Left forelimb (tissue), 1 donor: ENCODE results near the gene LAMP5.

Source experiments
- DNase-seq: peaks from one replicate; pipeline ENCODE4 v3.0.0-alpha.2; 2018; ENCODE audit warnings: low spot score

Gene LAMP5

DNA sequence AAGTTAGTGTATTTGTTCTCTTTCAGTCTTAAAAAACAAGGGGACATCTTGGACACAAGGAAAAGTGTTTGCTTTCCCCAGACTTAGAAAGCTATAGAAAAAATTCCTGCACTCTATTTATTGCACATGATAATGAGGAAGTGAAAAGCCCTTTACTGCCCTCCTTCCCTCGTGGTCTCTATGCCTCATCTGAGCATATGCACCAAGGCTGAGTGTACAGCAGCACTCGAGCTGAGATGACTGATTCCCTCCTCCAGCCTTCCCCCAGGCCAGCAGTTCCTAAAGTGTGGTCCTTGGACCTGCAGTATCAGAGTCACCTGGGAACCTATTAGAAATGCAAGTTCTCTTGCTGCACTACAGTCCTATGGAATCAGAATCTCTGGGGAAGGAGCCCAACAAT is 14.3 kb upstream of the LAMP5 start:
- no peak for DNase-seq

DNA sequence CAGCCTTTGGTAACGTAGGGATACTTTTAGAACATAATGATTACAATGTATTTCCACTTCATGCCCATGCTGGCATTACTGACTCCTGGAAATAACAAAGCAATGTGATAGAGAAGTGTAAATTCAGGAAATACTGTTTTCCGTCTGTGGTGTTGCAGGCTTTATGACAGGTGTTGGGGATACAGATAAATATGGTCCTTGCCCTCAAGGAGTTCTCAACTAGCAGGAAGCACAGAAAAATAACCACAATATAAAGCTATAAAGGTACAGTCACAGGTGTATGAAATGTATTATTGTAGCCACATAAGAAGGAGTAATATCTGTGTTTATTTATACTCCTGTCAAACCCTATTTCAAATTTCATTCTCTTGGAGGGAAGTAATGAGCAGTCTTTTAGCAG is 12.9 kb upstream of the LAMP5 start:
- no peak for DNase-seq

DNA sequence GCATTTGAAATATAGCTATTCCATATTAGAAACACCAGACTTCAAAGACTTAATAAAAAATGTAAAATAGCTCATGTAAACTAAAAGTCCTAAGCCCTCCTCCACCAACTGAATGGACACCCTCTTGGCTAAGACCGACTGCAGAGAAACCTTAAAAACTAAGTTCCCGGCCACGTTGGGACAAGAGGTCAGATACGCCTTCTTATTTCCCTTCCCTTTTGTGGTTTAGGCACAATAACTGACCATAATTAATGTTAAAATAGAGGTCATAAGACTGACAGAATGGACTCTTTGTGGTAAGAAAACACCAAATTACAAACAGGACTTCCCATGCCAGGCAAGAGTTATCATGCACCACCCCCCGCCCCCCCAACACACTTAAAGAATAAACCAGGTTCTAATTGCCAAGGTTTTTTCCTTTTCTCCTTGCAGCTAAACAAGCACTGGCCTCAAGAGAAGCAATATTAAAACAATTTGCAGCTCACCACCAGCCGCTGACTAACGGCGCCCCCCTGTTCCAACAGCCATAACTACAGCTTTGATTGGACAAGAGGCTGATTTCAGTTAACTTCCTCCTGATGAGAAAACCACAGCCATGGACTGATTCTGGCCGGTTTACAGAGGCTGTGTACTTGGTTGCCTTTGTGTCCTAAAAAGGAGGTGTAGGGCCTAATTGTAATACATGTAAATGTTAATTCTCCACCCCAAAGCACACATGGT is 10.7 kb upstream of the LAMP5 start:
- no peak for DNase-seq

- DNase-seq: no peak
These were observed 8.0 kb upstream of the LAMP5 start for GRCh38 chr20:9506280-9506821.

GRCh38 chr20:9506964-9507369 is 7.4 kb upstream of the LAMP5 start:
- no peak for DNase-seq

DNA sequence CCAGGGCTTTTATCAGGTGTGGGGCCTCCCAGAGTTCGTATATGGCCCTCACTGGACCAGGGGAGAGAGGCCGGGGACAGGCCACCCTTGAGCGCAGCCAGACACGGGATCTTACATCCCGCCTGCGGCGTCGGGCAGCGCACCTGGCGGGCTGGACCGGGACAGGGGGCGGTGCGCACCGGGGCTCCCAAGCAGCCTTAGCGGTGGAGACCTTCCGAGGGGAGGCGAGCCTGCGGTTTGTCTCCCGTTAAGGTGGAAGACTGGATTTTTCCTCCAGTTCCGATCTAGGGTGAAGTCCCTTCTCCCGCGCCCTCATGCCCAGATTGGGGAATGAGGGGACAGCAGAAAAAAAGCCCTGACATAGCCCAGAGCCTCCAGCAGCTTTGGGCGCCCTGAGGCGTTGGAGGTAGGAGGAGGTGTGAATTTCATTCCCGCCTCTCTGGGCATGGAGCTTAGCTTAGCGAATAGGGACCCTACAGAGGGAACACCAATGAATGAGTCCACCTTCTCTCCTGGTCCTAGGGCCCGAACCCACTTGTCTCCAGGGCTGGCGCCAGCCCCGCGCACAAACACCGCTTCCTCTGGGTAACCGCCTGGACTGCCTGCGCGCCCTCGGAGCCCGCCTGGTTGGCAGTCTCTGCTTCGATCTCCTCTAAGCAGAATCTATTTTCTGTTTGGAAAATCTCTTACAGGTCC is 6.7 kb upstream of the LAMP5 start:
- DNase-seq: no peak

DNA sequence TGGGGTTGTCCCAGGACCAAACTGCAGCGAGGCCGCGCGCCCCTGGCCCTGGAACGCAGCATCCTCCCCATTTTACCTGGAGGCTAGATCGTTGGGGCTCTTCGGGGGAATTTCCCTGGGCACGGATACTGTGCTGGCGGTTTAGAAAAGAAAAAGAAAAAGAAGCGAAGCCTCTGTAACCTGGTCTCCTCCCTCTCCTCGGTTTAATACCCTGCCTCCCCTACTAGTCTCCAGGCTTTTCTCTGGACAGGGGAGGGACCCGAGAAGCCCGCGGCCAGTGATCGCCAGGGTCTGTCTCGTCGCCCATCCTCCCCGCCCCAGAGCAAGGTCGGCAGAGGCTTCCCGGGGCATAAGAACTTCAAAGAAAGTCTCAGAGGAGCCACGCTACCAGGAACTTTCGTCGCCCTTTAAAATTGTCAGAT is 6.1 kb upstream of the LAMP5 start:
- DNase-seq: no peak

GRCh38 chr20:9508696-9509178 is 5.7 kb upstream of the LAMP5 start:
- DNase-seq: no peak

- no peak for DNase-seq
These were observed 5.1 kb upstream of the LAMP5 start for GRCh38 chr20:9509246-9509645.

DNA sequence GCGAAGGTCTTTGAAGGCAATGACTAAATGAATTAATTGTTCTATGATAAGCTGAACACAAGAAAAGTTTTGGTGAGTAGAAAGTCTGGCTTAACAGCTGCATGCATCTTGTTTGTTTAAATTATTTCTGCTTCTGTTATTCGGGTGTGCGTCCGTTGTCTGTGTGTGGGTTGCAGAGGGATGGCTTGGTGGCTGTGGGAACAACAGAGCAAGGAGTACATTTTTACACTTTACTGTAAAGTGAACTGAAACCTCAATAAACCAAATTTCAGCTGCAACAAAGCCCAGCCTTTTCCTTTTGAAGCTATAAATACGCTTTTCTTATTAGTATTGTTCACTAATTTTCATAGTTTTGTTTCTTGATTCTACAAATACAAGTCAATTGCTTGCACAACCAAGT is 3.5 kb upstream of the LAMP5 start:
- DNase-seq: no peak

DNA sequence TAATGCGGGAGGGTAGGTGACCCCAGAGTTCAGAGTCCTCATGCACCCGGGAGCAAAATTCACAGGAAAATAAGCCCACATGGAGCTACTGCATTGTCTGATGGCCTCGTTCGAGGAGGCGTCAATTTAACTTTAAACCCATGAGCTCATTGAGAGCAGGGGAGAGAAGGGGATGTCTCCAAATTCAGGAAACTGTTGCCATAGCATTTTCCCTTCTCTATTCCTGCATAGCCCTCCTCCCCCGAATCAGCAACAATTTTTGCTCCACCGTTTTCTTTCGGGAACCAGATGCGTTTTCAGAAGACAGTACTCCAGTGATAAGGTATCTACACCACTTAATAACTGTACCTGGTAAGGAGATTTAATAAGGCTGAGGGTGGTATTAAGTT is 324 bp upstream of the LAMP5 start:
- DNase-seq: no peak

GRCh38 chr20:9515214-9515585 is 810 bp downstream of the LAMP5 start:
- DNase-seq: no peak

- DNase-seq: no peak
These were observed 1.4 kb downstream of the LAMP5 start for GRCh38 chr20:9515741-9516233.

GRCh38 chr20:9516234-9516871 is 2.0 kb downstream of the LAMP5 start:
- DNase-seq: no peak

GRCh38 chr20:9517297-9518162 is 3.1 kb downstream of the LAMP5 start:
- DNase-seq: no peak

GRCh38 chr20:9518576-9519175 is 4.3 kb downstream of the LAMP5 start:
- DNase-seq: no peak

DNA sequence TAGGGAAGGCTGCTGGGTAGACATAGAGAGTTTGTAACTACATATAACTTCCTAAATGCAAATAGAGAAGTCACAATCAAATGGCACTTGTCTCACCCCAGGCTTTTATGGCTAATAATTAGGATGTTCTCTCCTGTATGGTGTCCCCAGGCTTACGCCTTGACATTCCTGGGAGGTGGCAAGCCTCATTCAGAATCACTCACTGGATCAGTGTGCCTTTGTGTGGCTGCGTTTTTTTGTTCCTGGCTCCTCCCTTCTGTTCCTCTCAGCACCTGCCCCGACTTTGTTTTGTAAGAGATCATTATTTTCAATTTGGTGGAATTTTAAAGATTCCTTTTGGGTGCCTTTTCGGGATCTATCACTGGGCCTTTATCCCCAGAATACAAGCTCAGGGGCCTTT is 5.7 kb downstream of the LAMP5 start:
- DNase-seq: no peak

DNA sequence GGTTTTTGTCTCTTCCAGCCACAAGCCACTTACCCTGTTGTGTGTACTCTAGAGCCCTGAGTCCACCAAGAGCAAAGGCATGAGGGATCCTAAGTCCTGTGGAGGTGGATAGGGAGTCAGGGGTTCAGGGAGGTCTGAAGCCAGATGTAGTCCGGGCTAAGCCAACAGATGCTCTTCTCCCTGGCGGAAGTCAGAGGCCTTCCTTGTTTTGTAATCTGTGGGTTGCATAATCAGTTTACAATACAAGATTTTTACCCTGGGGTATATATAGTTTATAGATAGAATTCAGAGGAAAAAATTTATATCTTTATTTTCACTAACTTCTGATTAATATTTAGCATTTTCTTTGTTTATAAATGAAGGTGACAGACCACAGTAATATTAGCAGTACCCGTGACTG is 9.2 kb downstream of the LAMP5 start:
- DNase-seq: no peak

DNA sequence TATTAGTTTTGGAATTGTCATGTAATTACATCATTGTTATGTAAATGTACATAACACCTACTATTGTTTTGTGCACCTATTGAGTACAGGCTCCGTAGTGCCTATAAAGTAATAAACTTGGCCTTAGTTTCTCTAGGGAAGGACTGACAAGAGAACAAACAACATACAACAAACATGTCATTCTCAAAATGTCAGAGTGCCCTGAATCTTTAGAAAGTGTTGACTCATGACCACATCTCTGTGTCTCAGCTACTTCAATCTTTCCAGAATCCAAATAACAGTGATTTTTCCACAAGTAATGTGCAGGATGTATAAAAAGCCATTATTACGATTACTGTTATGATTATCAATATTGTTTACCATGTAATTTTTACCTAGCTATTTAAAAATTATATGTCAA is 17.2 kb downstream of the LAMP5 start:
- no peak for DNase-seq

DNA sequence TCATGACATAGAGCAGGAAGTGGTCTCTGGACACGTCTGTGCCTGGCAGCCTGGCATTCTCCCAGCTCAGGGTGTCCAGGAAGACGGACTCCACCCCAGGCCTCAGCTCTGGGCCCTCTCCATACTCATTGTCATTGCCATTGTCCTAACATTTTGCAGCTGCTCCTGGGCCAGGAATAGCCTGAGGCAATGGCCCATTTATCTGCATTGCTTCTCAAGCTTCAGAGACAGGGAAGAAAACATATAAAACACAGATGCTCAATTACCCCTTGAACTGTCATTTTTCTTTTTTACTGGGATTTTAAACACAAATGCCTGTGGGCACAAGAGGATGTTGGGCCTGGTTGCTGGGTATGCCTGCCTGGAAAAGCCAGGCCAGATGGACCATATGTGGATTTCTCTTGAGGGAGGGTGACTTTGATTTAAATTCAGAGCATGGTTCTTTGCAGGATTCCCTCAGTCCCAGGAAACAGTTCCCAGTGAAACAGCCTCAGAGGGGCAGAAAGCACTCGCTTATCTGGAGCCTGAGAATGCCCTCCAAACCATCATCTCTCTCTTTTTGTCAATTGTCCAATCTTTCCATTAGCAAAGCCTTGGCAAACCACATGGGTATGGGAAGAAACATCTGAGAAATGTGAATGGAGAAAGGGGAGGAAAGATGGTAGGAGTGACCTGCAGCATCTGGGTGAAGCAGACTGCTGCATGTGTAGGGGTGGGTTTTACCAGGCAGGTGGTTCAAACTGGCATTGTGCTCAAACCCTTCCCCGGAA is 17.9 kb downstream of the LAMP5 start:
- no peak for DNase-seq

- DNase-seq: no peak
These were observed 19.6 kb downstream of the LAMP5 start for GRCh38 chr20:9534025-9534424.
